GM18951 (cell line): ENCODE data around the gene IQCF6.

Source experiments
- POLR2A ChIP-seq: IDR thresholded peaks from 4 replicates; pipeline ENCODE4 v1.6.1; 2011; ENCODE audit warnings: mild to moderate bottlenecking; ENCODE audit not compliant: insufficient read length, insufficient read depth; ENCODE audit errors: extremely low read depth
- in situ Hi-C: fragments of 300-500 bp; cut with MboI; formaldehyde crosslinking; loops from one replicate; pipeline ENCODE4 v1.12.0; 2022; ENCODE audit warnings: low sequenced_read_pairs, mixed read lengths, inconsistent platforms; ENCODE audit not compliant: unreplicated experiment

The IQCF6 gene

DNA sequence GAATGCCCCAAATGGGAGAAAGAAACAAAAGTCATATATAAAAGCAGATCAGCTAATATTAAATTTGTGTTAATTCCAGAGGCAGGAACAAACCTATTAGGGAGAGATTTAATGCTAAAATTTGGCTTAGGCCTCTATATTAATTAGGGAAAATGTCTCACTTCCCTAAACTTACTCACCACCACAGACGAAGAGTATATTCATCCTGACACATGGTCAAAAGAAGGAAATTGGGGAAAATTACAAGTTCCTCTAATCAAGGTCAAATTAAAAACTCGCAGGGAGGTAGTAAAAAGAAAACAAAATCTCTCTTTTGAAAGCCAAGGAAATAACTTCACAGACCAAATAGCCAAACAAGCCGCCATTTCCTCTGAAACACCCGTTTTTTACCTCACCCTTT, 39.9 kb downstream of the IQCF6 start:
- in situ Hi-C loops, result no loop called here
- no peak for TF ChIP-seq POLR2A

DNA sequence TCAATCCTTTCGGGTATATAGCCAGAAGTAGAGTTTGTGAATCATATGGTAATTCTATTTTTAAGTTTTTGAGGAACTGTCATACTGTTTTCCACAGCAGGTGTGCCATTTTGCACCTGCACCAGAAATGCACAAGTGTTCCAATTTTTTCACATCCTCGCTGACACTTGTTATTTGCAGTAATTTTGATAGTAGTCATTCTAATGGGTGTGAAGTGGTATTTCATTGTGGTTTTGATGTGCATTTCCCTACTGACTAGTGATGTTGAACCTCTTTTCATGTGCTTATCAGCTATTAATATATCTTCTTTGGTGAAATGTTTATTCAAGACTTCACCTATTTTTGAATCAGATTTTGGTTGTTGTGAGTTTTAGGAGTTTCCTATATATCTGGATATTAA, 43.1 kb downstream of the IQCF6 start:
- TF ChIP-seq POLR2A, result no peak
- in situ Hi-C loops, result no loop called here

DNA sequence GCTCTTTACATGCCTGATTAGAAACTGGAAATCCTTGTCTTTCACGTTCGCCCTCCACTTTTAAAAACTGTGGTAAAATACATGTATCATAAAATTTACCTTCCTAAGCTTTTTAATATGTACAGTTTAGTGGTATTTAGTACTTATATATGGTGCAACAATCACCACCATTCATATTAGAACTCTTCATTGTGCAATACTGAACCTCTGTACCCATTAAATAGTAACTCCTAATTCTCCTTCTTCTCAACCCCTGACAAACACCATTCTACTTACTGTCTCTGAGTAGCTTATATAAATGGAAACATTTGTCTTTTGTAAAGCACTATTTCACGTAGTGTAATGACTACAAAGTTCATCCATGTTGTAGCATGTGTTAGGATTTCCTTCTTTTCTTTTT, 44.0 kb downstream of the IQCF6 start:
- in situ Hi-C loops, result no loop called here
- no peak for TF ChIP-seq POLR2A

- TF ChIP-seq POLR2A, result no peak
- in situ Hi-C loops, result no loop called here
Measured at GRCh38 chr3:51734572-51734907, 44.5 kb downstream of the IQCF6 start.

DNA sequence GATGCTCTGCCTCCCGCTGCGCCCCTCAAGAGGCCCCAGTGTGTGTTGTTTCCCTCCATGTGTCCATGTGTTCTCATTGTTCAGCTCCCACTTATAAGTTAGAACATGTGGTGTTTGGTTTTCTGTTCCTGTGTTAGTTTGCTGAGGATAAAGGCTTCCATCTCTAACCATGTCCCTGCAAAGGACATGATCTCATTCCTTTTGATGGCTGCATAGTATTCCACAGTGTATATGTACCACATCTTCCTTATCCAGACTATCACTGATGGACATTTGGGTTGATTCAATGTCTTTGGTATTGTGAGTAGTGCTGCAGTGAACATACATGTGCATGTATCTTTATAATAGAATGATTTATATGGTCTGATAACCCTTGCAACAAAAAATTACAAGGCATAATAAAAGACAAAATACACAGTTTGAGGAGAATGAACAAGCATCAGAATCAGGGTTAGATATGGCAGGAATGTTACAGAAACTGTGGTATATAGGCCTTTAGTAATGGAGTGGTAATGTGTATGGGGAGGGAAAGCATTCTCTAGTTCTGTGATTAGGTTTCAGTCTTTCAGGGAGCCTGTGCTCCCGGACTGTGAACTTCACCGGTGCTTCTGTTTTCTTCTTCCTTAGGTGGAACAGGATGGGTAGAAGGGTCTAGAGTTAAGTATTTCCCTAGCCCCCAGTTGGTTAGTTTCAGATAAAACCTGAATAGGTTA, 45.0 kb downstream of the IQCF6 start:
- in situ Hi-C loops, result no loop called here

GRCh38 chr3:51729042-51729633, 49.9 kb downstream of the IQCF6 start:
- TF ChIP-seq POLR2A, result no peak
- in situ Hi-C loops, result no loop called here

More for the DNA sequence above, 45.0 kb downstream of the IQCF6 start:
- no peak for TF ChIP-seq POLR2A
